Aorta (tissue), 5 donors: ENCODE data around the gene KLK8. TPM values are rescaled to one million over a fixed set of nuclear protein-coding genes. Genes with fewer than 3 reads are reported as not detected.

Source experiments
- ATAC-seq: fragments of 200-7000 bp; cut with Tn5 transposase; one replicate; pipeline ENCODE4 v1.9.1; 2022; ENCODE audit warnings: moderate library complexity; ENCODE audit not compliant: low FRiP score
- DNase-seq, 2 donors: peaks; one replicate each; pipeline ENCODE4 v3.0.0-alpha.2; 2020
- H3K27ac ChIP-seq, 2 donors: one replicate each; pipeline ENCODE4 v1.5.1; 2013; ENCODE audit warnings: low read length in 2 of 2, mild to moderate bottlenecking in 2 of 2, moderate library complexity in 2 of 2, control low read depth in 1 of 2, inconsistent platforms in 1 of 2, low read depth in 1 of 2
- H3K27me3 ChIP-seq, 2 donors: one replicate each; pipeline ENCODE4 v1.6.1; 2013; ENCODE audit warnings: control low read depth in 1 of 2, low read length in 1 of 2, mild to moderate bottlenecking in 1 of 2, moderate library complexity in 1 of 2; ENCODE audit not compliant: insufficient read depth in 2 of 2, control insufficient read depth in 1 of 2
- H3K36me3 ChIP-seq, 2 donors: one replicate each; pipeline ENCODE4 v1.6.1; 2013; ENCODE audit warnings: control low read depth in 1 of 2, low read length in 1 of 2, mild to moderate bottlenecking in 1 of 2; ENCODE audit not compliant: insufficient read depth in 2 of 2, control insufficient read depth in 1 of 2
- H3K4me1 ChIP-seq, 2 donors: one replicate each; pipeline ENCODE4 v1.6.1; 2013; ENCODE audit warnings: low read length in 2 of 2, control low read depth in 1 of 2, mild to moderate bottlenecking in 1 of 2, moderate library complexity in 1 of 2; ENCODE audit not compliant: insufficient read depth in 2 of 2, control insufficient read depth in 1 of 2
- H3K4me3 ChIP-seq, 2 donors: one replicate each; pipeline ENCODE4 v1.5.1; 2013; ENCODE audit warnings: low read length in 2 of 2, control low read depth in 1 of 2, mild to moderate bottlenecking in 1 of 2
- H3K9me3 ChIP-seq: one replicate; pipeline ENCODE4 v1.6.1; 2013; ENCODE audit warnings: mild to moderate bottlenecking, low read length; ENCODE audit not compliant: control insufficient read depth
- WGBS, 2 donors: extraction: QIAGEN DNeasy Blood & Tissue Kit; methylation state at CpG; one replicate each; pipeline ENCODE4 v1.1.7; 2013; 5-methylcytosine and 5-hydroxymethylcytosine counted together
- intact Hi-C, 2 donors: fragments of 100-400 bp; cut with DNase I; formaldehyde crosslinking; loops; one replicate each; pipeline versions ENCODE4 v1.14.2 to v1.15.0; 2022
- polyA plus RNA-seq, 2 donors: library from polyadenylated mRNA; stranded (reverse); fragments of 200-250 nt; gene quantifications; one replicate each; pipeline ENCODE4 v1.2.3, GENCODE V29; 2013
- total RNA-seq, 2 donors: library from RNA; stranded (reverse); fragmentation: NEBNext Ultra II Directional; extraction: Animal tissue kit (Norgen Biotek cat#: 25700); gene quantifications; one replicate each; pipeline ENCODE4 v1.2.1, GENCODE V29; 2021
- donor health status: healthy with polysubstance abuse.
- donor health status: Bipolar disorder and iron deficiency.
- donor health status: DM: no; HTN: no; CAD: no.
- donor health status: DM: no; HTN: no; CAD: no.
- donor health status: DM: yes; HTN: yes; CAD: no.

KLK8 gene
- total and polyA plus RNA-seq, 4 donors, result not detected

DNA sequence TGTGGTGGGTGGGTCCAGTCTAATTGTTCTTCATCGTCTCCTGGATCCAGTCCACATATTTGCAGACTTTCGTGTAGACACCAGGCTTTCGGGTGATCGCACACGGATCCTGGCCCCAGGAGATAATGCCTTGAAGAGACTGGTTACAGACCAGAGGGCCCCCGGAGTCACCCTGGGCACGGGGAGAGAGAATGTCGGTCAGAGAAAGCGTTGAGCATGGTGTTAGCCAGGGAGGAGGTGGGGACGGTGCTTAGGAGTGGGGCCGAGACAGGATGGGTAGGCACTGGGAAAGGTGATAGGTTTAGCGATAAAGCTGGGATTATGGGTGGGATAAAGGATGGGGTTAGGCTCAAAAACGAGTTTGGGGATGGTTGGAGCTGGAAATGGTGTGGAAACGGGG, 21.1 kb upstream of the KLK8 start:
- Histone ChIP-seq H3K36me3 (no peaks in the 10 kb centered on the region), H3K4me1 (no peaks in the 10 kb centered on the region), H3K27me3 (peaks cover 0 to 3% of the 10 kb centered on the region in 2 donors), H3K4me3 (no peak overlapping the region), H3K9me3 (no peaks in the 10 kb centered on the region), H3K27ac (no peak overlapping the region)
- ATAC-seq (no peak), DNase-seq (peak in 1 of 2 donors; percentile 44)
- intact Hi-C loops, result no loop called here
- 62 to 69% methylated on average over 14 of the region's 14 CpGs for WGBS, 2 donors

DNA sequence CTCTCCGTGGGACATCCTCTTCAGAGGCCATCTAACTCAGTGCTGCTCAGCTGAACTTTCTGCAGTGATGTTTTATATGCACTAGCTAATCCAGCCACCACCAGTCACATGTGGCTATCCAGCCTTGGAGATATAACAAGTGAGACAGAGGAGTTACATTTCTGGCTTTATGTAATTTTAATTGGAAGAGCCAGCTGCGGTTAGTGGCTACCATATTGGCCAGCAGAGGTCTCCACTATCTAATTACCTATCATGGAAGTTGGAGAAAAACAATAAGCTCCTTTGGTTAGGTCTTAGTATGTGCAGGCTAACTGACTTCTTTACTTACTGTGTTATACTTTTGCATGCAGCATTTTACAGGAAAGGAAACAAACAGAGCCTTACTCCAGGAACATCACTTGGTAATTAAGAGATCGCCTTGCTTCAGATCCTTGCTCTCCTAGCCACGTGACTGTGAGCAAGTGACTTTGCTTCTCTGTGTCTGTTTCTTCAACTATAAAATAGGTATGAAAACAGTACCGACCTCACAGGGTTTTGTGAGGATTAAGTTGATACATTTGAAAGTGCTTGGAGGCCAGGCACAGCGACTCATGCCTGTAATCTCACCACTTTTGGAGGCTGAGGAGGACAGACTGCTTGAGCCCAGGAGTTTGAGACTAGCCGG, 19.7 kb upstream of the KLK8 start:
- intact Hi-C loops, result no loop called here
- peak; percentile 1 to 7 for DNase-seq
- Histone ChIP-seq H3K4me3 (no peak overlapping the region), H3K27me3 (no peaks in the 10 kb centered on the region), H3K27ac (no peak overlapping the region), H3K4me1 (no peaks in the 10 kb centered on the region), H3K36me3 (no peaks in the 10 kb centered on the region), H3K9me3 (no peaks in the 10 kb centered on the region)
- 30 to 32% methylated on average over 7 of the region's 7 CpGs for WGBS, 2 donors
- ATAC-seq, result no peak

DNA sequence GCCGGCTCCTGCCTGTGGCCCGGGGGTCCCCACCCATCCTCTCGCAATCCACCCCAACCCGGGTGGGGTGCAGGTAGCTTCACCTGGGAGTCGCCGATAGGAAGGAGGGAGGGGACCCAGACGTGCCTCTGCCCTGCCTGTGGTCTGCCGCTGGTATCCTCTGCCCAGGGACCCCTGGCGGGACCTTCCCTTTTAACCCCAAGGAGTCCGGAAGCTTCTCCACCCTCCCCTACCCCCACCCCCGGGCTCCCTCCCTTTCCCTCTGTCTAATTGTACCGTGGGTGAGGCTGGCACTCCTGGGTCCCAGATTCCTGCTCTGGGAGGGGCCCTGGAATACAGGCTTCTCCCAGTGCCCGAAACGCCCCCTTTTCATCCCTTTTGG, 18.1 kb upstream of the KLK8 start, which contains the start of gene KLK10:
Gene KLK10 (minus strand): TSS at position 166 of the 382 bp plus-strand sequence. CDS start 579 bp downstream, outside the sequence.
- WGBS, 2 donors, result 3 to 4% methylated on average over 8 to 14 of the region's 14 CpGs
- Histone ChIP-seq H3K27ac (no peak within 1 kb of the TSS), H3K4me1 (no peaks in the 10 kb centered on the region), H3K27me3 (no peaks in the 10 kb centered on the region), H3K4me3 (no peak within 1 kb of the TSS), H3K9me3 (no peaks in the 10 kb centered on the region), H3K36me3 (no peaks in the 10 kb centered on the region)
- no peak for ATAC-seq
- DNase-seq, result peak; percentile 32 to 70
- intact Hi-C loops, result no loop called here

DNA sequence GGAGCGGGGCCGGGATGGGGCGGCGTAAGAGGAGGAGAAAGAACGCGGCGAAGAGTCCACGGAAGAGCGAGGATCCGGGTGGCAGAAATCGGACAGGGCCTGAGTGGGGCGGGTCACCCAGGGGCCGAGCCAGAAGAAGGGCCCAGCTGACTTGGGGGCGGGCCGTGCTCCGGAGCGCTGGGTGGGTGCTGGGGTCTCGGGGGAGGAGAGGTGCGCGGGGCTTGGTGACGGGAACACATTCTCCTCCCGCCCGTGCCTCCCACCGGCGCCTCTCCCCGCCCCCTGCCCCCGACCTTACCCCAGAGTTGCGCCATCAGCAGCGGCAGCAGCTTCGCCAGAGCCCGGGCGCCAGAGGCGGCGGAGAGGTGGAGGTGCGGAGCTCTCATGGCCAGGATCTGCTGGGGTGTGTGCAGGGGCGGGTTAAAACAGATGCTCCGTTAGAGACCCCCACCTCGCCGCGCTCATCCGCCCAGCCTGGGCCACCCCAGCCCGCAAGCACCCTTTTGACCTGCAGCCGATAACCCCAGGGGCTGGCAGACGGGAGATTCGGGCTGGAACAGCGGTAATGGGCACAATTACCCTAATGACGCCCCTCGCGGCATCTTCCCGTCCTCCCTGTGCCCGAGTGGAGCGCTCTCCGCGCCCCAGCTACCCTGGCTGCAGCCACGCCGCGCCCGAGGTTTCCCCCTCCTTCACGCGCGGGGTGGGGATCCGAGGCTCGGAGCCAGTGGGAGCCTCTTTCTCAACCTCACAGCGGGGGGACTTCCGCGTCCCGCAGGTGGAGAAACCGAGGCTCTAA, 17.5 kb upstream of the KLK8 start:
- DNase-seq, result peak in 1 of 2 donors; percentile 69
- intact Hi-C loops, result no loop called here
- WGBS, 2 donors, result 1% methylated on average over 60 to 68 of the region's 68 CpGs
- no peak overlapping the region for H3K27ac ChIP-seq
- H3K9me3 ChIP-seq, result no peaks in the 10 kb centered on the region
- no peaks in the 10 kb centered on the region for H3K4me1 ChIP-seq
- no peaks in the 10 kb centered on the region for H3K27me3 ChIP-seq
- no peak overlapping the region for H3K4me3 ChIP-seq
- ATAC-seq, result no peak
- no peaks in the 10 kb centered on the region for H3K36me3 ChIP-seq

GRCh38 chr19:51016798-51017683, 15.6 kb upstream of the KLK8 start:
- Histone ChIP-seq H3K27me3 (no peaks in the 10 kb centered on the region), H3K4me3 (no peak overlapping the region), H3K9me3 (no peaks in the 10 kb centered on the region), H3K4me1 (no peaks in the 10 kb centered on the region), H3K27ac (no peak overlapping the region), H3K36me3 (no peaks in the 10 kb centered on the region)
- intact Hi-C loops, result no loop called here
- DNase-seq (peak in 1 of 2 donors; percentile 62), ATAC-seq (no peak)
- WGBS, 2 donors, result 1% methylated on average over 64 to 68 of the region's 68 CpGs

GRCh38 chr19:51015691-51016267, 14.4 kb upstream of the KLK8 start:
- WGBS, 2 donors, result 81 to 88% methylated on average over 19 of the region's 19 CpGs
- H3K27ac ChIP-seq, result no peak overlapping the region
- H3K27me3 ChIP-seq, result no peaks in the 10 kb centered on the region
- DNase-seq (no peak), ATAC-seq (no peak)
- no peaks in the 10 kb centered on the region for H3K4me1 ChIP-seq
- H3K4me3 ChIP-seq, result no peak overlapping the region
- no peaks in the 10 kb centered on the region for H3K9me3 ChIP-seq
- intact Hi-C loops, result no loop called here
- no peaks in the 10 kb centered on the region for H3K36me3 ChIP-seq

DNA sequence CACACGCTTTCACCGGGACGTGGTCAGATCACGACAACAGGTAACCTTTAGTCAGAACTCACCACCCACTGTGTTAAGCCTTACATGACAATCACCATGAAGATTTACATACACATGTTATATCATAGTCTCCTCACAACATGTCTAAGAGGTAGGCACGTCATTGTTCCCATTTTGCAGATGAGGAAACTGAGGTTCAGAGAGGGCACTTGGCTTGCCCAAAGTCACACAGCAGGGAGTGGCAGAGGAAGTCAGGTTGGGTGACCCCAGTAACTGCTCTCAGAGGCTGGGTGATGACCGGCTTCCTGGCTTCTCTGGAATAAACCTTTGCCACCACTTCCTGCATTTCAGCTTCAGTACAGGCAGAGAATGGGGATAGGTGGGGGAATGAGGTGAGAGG, 12.8 kb upstream of the KLK8 start:
- no peaks in the 10 kb centered on the region for H3K4me1 ChIP-seq
- no peak for DNase-seq
- H3K9me3 ChIP-seq, result no peaks in the 10 kb centered on the region
- H3K27ac ChIP-seq, result no peak overlapping the region
- no peaks in the 10 kb centered on the region for H3K27me3 ChIP-seq
- no peak overlapping the region for H3K4me3 ChIP-seq
- intact Hi-C loops, result no loop called here
- 90 to 91% methylated on average over 6 of the region's 6 CpGs for WGBS, 2 donors
- ATAC-seq, result no peak
- no peaks in the 10 kb centered on the region for H3K36me3 ChIP-seq

- H3K4me1 ChIP-seq, result no peaks in the 10 kb centered on the region
- intact Hi-C loops, result no loop called here
- H3K4me3 ChIP-seq, result no peak overlapping the region
- no peaks in the 10 kb centered on the region for H3K27me3 ChIP-seq
- DNase-seq (peak in 1 of 2 donors; percentile 14), ATAC-seq (no peak)
- WGBS, 2 donors, result 63 to 68% methylated on average over 12 of the region's 12 CpGs
- no peak overlapping the region for H3K27ac ChIP-seq
- no peaks in the 10 kb centered on the region for H3K9me3 ChIP-seq
- H3K36me3 ChIP-seq, result no peaks in the 10 kb centered on the region
These were observed 11.3 kb upstream of the KLK8 start for GRCh38 chr19:51012661-51013190.
